HL-60 (cell line): Measurements from ENCODE around the gene WDR59.

Experiments used
- DNase-seq, 2 experiments: peaks; one replicate each; pipeline ENCODE4 v3.0.0-alpha.2; 2010 to 2020; ENCODE audit warnings: low read depth in 1 of 2, low spot score in 1 of 2
- H3K27ac ChIP-seq: fragments of 250-450 bp; sonication (Bioruptor Pico); replicated peaks from 2 replicates; pipeline ENCODE4 v1.5.1; 2020; ENCODE audit warnings: mild to moderate bottlenecking, moderate library complexity
- H3K27me3 ChIP-seq: fragments of 250-450 bp; sonication (Bioruptor Pico); 2 replicates; pipeline ENCODE4 v1.5.1; 2021; ENCODE audit warnings: mild to moderate bottlenecking, moderate library complexity; ENCODE audit not compliant: insufficient read depth, poor library complexity, severe bottlenecking
- H3K4me3 ChIP-seq: replicated peaks from 2 replicates; pipeline ENCODE4 v1.5.1; 2011; ENCODE audit warnings: mild to moderate bottlenecking, control low read depth, low read length; ENCODE audit not compliant: insufficient read depth
- CTCF ChIP-seq: IDR thresholded peaks from one replicate; pipeline ENCODE4 v1.5.1; 2011; ENCODE audit warnings: low read length, control low read depth, inconsistent platforms; ENCODE audit not compliant: insufficient read depth
- GABPA ChIP-seq: IDR thresholded peaks from 2 replicates; pipeline ENCODE4 v1.6.1; 2012; ENCODE audit warnings: low read depth
- POLR2AphosphoS5 ChIP-seq: IDR thresholded peaks from 2 replicates; pipeline ENCODE4 v1.6.1; 2012; ENCODE audit warnings: low read depth
- REST ChIP-seq: IDR thresholded peaks from 2 replicates; pipeline ENCODE4 v1.6.1; 2012; ENCODE audit warnings: low read depth; ENCODE audit not compliant: insufficient replicate concordance
- SPI1 ChIP-seq: IDR thresholded peaks from 2 replicates; pipeline ENCODE4 v1.6.1; 2012; ENCODE audit warnings: low read depth, mild to moderate bottlenecking, borderline replicate concordance

The WDR59 gene

GRCh38 chr16:74942977-74943918, 41.7 kb downstream of the WDR59 start:
- no peak overlapping the region for H3K4me3 ChIP-seq
- H3K27me3 ChIP-seq: no peaks in the 10 kb centered on the region
- no peak for TF ChIP-seq SPI1
- TF ChIP-seq REST: no peak
- no peak for TF ChIP-seq GABPA
- no peak for TF ChIP-seq CTCF
- no peak for TF ChIP-seq POLR2AphosphoS5
- no peak overlapping the region for H3K27ac ChIP-seq
- DNase-seq: no peak

- Histone ChIP-seq H3K27me3 (no peaks in the 10 kb centered on the region), H3K4me3 (no peak overlapping the region), H3K27ac (no peak overlapping the region)
- DNase-seq: no peak
- TF ChIP-seq REST (no peak), GABPA (no peak)
Measured at GRCh38 chr16:74942566-74942965, 42.4 kb downstream of the WDR59 start.

- TF ChIP-seq CTCF (no peak), POLR2AphosphoS5 (no peak), SPI1 (no peak), GABPA (no peak), REST (no peak)
- no peak for DNase-seq
- Histone ChIP-seq H3K4me3 (no peak overlapping the region), H3K27ac (no peak overlapping the region), H3K27me3 (no peaks in the 10 kb centered on the region)
Measured at GRCh38 chr16:74939688-74940087, 45.2 kb downstream of the WDR59 start.
